RWPE1 (cell line): Measurements from ENCODE around the gene CD24.

Experiments used
- CTCF ChIA-PET: fragments of 350-600 bp; sonication (Branson Sonifier 250); formaldehyde crosslinking; extraction: SDS; loops from one replicate; lab custom pipeline; 2021; lab: Yijun Ruan, JAX
- POLR2A ChIA-PET: fragments of 400-600 bp; formaldehyde crosslinking; extraction: SDS; loops from one replicate; lab custom pipeline; 2020; ENCODE audit warnings: antibody characterized with exemption; ENCODE audit not compliant: low non-redundant PET; lab: Yijun Ruan, JAX
- DNase-seq: peaks from one replicate; pipeline ENCODE4 v3.0.0; 2012; ENCODE audit warnings: low spot score
- H3K27ac ChIP-seq: fragments of 450-650 bp; 2 replicates; pipeline ENCODE4 v1.5.1; 2017
- TF ChIP-seq, protein P1 (sequence below): fragments of 450-650 bp; conservative IDR thresholded peaks from 2 replicates; pipeline ENCODE4 v1.5.1; 2017; ENCODE audit warnings: low read depth, mild to moderate bottlenecking

Gene CD24

DNA sequence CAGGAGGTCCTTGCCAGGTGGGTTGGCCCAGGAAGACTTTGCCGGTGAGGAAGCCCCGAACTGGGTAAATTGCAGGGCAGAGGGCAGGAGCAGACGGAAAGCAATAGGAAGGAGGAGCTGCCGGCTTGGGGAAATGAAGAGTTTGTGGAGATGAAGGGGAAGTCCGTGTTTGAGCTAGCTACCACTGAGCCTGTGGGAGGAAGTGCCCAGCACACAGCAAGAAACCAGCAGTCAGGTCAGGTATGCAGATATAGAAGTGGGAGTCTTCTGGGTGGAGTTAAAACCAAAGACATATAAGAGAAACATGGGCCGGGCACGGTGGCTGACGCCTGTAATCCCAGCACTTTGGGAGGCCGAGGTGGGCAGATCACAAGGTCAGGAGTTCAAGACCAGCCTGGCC, 34.7 kb downstream of the CD24 start:
- no peak overlapping the region for H3K27ac ChIP-seq
- DNase-seq, result no peak
- TF ChIP-seq, protein P1, sequence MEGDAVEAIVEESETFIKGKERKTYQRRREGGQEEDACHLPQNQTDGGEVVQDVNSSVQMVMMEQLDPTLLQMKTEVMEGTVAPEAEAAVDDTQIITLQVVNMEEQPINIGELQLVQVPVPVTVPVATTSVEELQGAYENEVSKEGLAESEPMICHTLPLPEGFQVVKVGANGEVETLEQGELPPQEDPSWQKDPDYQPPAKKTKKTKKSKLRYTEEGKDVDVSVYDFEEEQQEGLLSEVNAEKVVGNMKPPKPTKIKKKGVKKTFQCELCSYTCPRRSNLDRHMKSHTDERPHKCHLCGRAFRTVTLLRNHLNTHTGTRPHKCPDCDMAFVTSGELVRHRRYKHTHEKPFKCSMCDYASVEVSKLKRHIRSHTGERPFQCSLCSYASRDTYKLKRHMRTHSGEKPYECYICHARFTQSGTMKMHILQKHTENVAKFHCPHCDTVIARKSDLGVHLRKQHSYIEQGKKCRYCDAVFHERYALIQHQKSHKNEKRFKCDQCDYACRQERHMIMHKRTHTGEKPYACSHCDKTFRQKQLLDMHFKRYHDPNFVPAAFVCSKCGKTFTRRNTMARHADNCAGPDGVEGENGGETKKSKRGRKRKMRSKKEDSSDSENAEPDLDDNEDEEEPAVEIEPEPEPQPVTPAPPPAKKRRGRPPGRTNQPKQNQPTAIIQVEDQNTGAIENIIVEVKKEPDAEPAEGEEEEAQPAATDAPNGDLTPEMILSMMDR, result no peak
- ChIA-PET CTCF (interaction anchor here (0.7 kb wide), 1 partner anchor 544 kb away, joined by 4 read pairs; no protein-coding TSS in a partner anchor), POLR2A (no interaction called here)

- no peak for DNase-seq
- ChIA-PET POLR2A (no interaction called here), CTCF (no interaction called here)
- no peak overlapping the region for H3K27ac ChIP-seq
- TF ChIP-seq, protein P1, result no peak
Observed at GRCh38 chr6:106939208-106939607, 35.3 kb downstream of the CD24 start.

GRCh38 chr6:106927531-106928398, 46.8 kb downstream of the CD24 start:
- TF ChIP-seq, protein P1, result no peak
- no peak overlapping the region for H3K27ac ChIP-seq
- CTCF ChIA-PET, result interaction anchor here (0.7 kb wide), 1 partner anchor 78 kb away, joined by 3 read pairs; no protein-coding TSS in a partner anchor
- peak; percentile 63 for DNase-seq
- POLR2A ChIA-PET, result no interaction called here

DNA sequence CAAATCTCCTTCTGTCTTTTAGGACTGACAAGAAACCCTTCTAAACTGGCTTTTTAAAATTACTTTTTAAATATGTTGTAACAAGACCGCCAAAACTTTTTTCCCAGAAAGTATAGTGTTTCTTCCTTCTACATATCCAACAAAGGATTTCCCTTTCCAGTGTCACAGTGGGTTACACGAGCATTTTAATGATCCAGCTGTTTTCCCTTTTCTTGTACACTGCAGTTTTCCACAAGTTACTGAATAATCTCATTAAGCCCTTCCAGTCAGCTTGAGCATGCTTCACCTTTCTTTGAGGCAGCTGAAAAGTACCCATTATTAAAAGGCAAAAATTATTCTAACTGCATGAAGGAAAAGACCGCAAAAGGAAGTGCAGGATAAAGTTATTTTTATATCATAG, 48.6 kb downstream of the CD24 start:
- POLR2A ChIA-PET, result no interaction called here
- TF ChIP-seq, protein P1, result no peak
- DNase-seq, result no peak
- CTCF ChIA-PET, result interaction anchor here (0.6 kb wide), 1 partner anchor 73 kb away, joined by 3 read pairs; no protein-coding TSS in a partner anchor
- no peak overlapping the region for H3K27ac ChIP-seq

- DNase-seq, result no peak
- CTCF ChIA-PET, result interaction anchor here (0.6 kb wide), 1 partner anchor 43 kb away, joined by 3 read pairs; no protein-coding TSS in a partner anchor
- POLR2A ChIA-PET, result no interaction called here
- H3K27ac ChIP-seq, result no peak overlapping the region
- TF ChIP-seq, protein P1, result no peak
Observed at GRCh38 chr6:106924694-106925523, 49.6 kb downstream of the CD24 start.

- CTCF ChIA-PET, result interaction anchor here (0.6 to 0.7 kb wide), 3 partner anchors 87 to 124 kb away, joined by 3 to 4 read pairs (median 3); partner anchors contain the start of gene MTRES1
- TF ChIP-seq, protein P1, result no peak
Observed at GRCh38 chr6:106922626-106923025, 51.9 kb downstream of the CD24 start.

More at GRCh38 chr6:106922626-106923025, 51.9 kb downstream of the CD24 start:
- no peak for DNase-seq
- no peak overlapping the region for H3K27ac ChIP-seq
- POLR2A ChIA-PET, result interaction anchor here (0.7 kb wide), 1 partner anchor 149 kb away, joined by 4 read pairs; no protein-coding TSS in a partner anchor
